Activated T-helper 1 cell treated with anti-CD3 and anti-CD28 coated beads, Interleukin-12 subunit alpha, Interleukin-12 subunit beta, Interleukin-2, Interleukin-4 antibody, amounts not matched to agents 30 ng/mL and 10 ng/mL and 1 ng/mL, durations not matched to agents 14 hours and 24 hours and 36 hours (primary cell): ENCODE results near the gene JAG2. TPM values are rescaled to one million over a fixed set of nuclear protein-coding genes. Genes with fewer than 3 reads are reported as not detected.

Experiments used
- DNase-seq: peaks from one replicate; pipeline ENCODE4 v3.0.0; 2021; ENCODE audit warnings: low spot score
- H3K27ac Mint-ChIP-seq: one replicate; pipeline ENCODE4 v1.8.0; 2021; ENCODE audit warnings: mild to moderate bottlenecking, mixed read lengths
- H3K27me3 Mint-ChIP-seq: one replicate; pipeline ENCODE4 v1.8.0; 2022; ENCODE audit warnings: mild to moderate bottlenecking, moderate library complexity, mixed read lengths; ENCODE audit not compliant: insufficient read depth
- H3K36me3 Mint-ChIP-seq: one replicate; pipeline ENCODE4 v1.8.0; 2021; ENCODE audit warnings: low read depth, mixed read lengths
- H3K4me1 Mint-ChIP-seq: one replicate; pipeline ENCODE4 v1.8.0; 2021; ENCODE audit warnings: low read depth, mixed read lengths
- H3K4me3 Mint-ChIP-seq: one replicate; pipeline ENCODE4 v1.8.0; 2021; ENCODE audit warnings: mild to moderate bottlenecking, moderate library complexity, mixed read lengths
- H3K9me3 Mint-ChIP-seq: one replicate; pipeline ENCODE4 v1.8.0; 2021; ENCODE audit warnings: mixed read lengths
- intact Hi-C: fragments of 100-400 bp; cut with micrococcal nuclease; formaldehyde crosslinking; loops from one replicate; pipeline ENCODE4 v1.15.1; 2024
- total RNA-seq: library from RNA; stranded (reverse); gene quantifications from 2 replicates; pipeline ENCODE4 v1.2.3, GENCODE V29; 2022

The JAG2 gene
- total RNA-seq, 1 donor from 2014 or later: 7.4 TPM

DNA sequence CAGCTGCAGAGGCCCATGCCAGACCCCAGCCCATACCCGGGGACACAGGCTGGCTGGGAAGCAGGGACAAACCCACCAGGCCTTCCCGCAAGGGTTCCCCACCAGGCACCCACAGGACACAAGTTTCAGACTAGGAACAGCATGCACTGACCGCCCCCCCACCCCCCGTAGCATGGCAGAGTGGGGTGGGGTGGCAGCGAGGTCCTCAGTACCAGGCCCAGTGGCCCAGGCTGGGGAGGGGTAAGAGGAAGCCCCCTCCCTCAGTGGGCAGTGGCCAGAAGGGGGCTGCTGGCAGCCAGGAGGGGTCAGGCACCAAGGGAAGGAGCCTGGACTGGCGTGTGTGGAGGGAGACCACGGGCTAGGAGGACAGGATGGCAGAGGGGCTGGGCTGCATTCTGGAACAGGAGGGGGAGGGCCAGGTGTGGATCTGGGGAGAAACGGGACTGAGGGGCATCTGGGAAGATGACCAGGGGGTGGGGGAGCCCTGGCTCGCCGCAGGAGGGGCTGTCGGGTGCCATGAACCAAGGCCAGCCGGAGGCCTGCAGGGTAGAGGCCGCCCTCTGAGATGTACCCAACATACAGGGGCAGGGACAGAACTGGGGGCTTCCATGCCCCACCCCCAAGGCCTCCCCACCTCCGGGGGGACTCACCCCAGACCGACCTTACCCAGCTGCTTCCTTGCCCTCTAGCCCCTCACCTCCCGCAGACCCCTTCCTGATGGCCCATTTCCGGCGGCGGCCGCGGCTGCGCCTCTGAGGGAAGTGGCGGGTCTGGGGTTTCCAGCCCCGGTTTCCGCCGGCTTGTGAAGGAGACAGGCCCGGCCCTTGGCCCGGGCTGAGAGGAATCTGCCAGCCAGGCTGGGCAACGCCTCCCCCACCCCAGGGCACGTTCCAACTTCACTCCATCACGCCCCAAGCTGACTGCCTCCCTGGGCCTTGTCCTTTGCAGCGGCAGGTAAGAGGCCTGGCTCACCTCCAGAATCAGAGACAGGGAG is 5.6 kb upstream of the JAG2 start:
- H3K4me3 Mint-ChIP-seq: peak overlapping the region; percentile 1
- H3K27me3 Mint-ChIP-seq: peaks cover 12% of the 10 kb centered on the region
- H3K4me1 Mint-ChIP-seq: peaks cover 11% of the 10 kb centered on the region
- peak overlapping the region; percentile 44 for H3K27ac Mint-ChIP-seq
- H3K36me3 Mint-ChIP-seq: no peaks in the 10 kb centered on the region
- no peaks in the 10 kb centered on the region for H3K9me3 Mint-ChIP-seq
- DNase-seq: peak; percentile 53
- intact Hi-C loops: no loop called here

DNA sequence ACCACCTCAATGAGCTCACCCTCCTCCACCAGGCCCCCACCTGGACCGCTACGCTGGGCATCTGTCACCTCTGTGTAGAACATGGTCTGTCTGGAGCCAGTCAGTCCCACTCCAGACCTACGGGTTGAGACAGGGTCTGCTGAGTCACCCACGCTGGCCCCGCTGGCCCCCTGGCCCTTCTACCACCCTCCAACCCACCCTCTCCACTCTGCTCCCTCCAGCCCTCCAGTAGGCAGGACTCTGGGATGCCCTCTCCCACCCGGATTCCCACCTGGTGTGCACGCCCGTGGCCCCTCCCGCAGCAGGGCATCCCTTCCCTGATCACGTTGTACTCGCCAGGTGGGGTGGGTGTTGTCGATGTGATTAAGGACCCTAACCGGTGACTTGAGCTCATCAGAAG is 4.6 kb upstream of the JAG2 start:
- Mint-ChIP-seq H3K4me1 (peaks cover 11% of the 10 kb centered on the region), H3K4me3 (no peak overlapping the region), H3K27me3 (peaks cover 13% of the 10 kb centered on the region), H3K9me3 (no peaks in the 10 kb centered on the region), H3K36me3 (no peaks in the 10 kb centered on the region), H3K27ac (no peak overlapping the region)
- DNase-seq: no peak
- intact Hi-C loops: no loop called here

DNA sequence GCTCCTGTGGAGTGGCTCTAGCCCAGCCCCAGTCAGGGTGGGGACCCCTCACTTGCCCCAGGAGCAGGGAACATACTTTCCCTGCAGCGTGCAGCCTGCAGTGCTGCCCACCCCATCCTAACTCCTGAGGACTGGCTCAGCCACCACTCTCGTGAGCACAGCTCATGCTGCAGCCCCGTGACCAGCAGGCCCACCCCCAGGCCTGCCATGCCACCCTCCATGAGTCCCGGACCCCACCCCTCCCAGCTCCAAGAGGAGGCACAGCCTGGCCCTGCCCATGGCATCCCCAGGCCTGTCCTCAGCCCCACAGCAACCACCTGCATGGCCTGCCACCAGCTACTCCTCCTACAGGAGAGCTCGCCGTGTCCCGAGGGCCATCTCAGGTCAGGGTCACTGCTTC is 3.9 kb upstream of the JAG2 start:
- H3K9me3 Mint-ChIP-seq: no peaks in the 10 kb centered on the region
- no peak overlapping the region for H3K27ac Mint-ChIP-seq
- no peak overlapping the region for H3K4me3 Mint-ChIP-seq
- no peak for DNase-seq
- H3K4me1 Mint-ChIP-seq: peaks cover 11% of the 10 kb centered on the region
- no peaks in the 10 kb centered on the region for H3K36me3 Mint-ChIP-seq
- H3K27me3 Mint-ChIP-seq: peaks cover 13% of the 10 kb centered on the region
- intact Hi-C loops: no loop called here

DNA sequence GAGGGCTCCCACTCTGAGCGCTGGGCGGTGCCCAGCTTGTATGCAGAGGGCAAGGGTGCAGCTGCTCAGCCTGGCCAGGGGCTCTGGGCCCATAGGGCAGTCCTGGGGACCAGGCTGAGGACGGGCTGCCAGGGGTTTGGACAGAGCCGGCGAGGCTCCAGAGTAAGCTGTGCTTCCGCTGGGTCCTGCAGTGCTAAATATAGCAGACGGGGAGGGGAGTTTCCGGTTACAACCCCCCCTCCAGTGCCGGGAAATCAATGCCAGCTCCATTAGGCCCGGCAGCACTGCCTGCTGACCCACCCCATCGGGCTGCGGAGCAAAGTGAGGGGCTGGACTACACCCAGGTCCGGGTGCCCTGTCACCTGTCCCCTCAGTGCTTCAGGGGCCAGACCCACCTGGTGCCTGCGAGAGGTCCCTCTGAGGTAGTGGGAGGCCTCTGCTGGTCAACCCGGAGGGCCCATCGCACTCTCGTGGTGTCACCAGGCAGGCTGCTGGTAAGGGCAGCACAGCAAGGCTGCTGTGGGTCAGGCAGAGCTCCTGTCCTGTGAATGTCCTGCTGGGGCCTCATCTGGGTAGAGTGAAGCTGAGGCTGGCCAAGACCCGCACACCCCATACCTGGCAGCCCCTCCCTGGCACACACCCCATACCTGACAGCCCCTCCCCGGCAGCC is 2.6 kb upstream of the JAG2 start:
- peaks cover 11% of the 10 kb centered on the region for H3K4me1 Mint-ChIP-seq
- H3K36me3 Mint-ChIP-seq: no peaks in the 10 kb centered on the region
- no peak overlapping the region for H3K27ac Mint-ChIP-seq
- intact Hi-C loops: no loop called here
- H3K4me3 Mint-ChIP-seq: no peak overlapping the region
- DNase-seq: no peak
- H3K27me3 Mint-ChIP-seq: peaks cover 16% of the 10 kb centered on the region
- H3K9me3 Mint-ChIP-seq: no peaks in the 10 kb centered on the region

DNA sequence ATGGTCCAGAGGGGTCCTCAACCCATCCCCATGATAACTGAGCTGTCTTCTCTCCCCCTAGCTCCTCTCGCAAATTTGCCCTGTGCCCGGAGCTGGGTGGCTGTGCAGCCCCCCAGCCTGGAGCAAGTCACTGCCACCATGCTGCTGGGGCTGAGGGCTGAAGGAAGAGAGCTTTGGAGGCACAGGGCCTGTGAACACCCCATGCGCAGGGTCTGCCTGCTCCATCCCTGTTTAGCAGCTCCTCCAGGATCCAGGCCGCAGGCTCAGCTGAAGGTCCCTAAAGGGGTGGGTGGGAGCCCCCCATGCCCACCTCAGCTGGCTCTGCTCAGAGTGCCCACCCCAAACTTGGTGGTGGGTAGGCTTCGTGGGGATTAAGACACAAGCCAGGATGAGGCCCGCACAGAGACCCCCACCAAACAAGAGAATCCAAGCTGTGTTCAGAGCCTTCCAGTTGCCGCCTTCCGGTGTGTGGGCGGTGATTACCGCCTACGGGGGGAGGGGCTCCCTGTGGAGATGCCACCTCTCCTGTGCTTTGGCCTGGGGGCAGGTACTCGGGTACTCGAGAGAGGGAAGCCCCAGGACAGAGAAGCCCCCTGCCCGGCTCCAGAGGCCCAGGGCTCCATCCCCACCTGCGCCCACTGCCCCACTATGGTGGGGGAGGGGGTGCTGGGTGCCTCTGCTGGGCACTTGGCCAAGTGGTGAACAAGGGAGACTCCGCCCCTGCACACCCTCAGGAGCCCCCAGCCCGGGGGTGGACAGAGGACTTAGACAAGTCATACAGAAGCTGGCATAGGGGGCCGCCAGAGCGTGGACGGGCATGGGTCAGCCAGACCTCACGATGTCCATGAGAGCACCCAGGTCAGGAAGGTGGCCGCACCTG is 1.4 kb upstream of the JAG2 start:
- no peak for DNase-seq
- H3K4me3 Mint-ChIP-seq: peak overlapping the region; percentile 75
- no peaks in the 10 kb centered on the region for H3K9me3 Mint-ChIP-seq
- peaks cover 11% of the 10 kb centered on the region for H3K4me1 Mint-ChIP-seq
- H3K36me3 Mint-ChIP-seq: no peaks in the 10 kb centered on the region
- peak overlapping the region; percentile 4 for H3K27ac Mint-ChIP-seq
- intact Hi-C loops: loop anchor here (5.0 kb wide), 1 partner anchor 78 kb away; no protein-coding TSS in a partner anchor
- H3K27me3 Mint-ChIP-seq: peaks cover 21% of the 10 kb centered on the region

DNA sequence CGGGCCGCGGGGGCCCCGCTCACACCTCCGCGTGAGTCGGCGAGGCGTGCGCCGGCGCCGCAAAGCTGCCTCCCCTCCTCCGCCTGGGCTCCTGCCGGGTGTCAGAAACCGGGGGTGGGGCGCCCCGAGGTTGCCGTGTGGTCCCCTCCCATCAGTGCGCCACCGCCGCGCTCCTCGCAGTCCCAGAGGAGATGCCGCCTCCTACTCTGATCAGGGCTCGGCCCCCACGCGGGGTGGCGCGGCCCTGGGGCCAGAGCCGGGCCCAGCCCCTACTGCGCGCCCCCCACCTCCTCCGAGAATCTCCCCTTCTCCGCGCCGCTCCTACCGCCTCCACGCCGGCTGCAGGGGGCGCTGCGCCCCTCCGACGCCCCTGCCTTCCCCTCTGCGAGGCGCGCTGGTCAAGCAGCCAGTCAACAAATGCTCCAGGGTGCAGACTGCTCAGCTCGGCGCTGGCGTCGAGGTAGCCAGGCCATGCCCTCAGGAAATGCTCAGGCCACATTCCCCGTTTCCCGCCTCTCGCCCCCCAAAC is 467 bp upstream of the JAG2 start:
- H3K36me3 Mint-ChIP-seq: no peaks in the 10 kb centered on the region
- intact Hi-C loops: loop anchor here (5.0 kb wide), 1 partner anchor 77 kb away; no protein-coding TSS in a partner anchor
- H3K9me3 Mint-ChIP-seq: no peaks in the 10 kb centered on the region
- peak; percentile 25 for DNase-seq
- H3K4me3 Mint-ChIP-seq: peak overlapping the region; percentile 59
- no peak overlapping the region for H3K27ac Mint-ChIP-seq
- H3K4me1 Mint-ChIP-seq: peaks cover 6% of the 10 kb centered on the region
- peaks cover 21% of the 10 kb centered on the region for H3K27me3 Mint-ChIP-seq

DNA sequence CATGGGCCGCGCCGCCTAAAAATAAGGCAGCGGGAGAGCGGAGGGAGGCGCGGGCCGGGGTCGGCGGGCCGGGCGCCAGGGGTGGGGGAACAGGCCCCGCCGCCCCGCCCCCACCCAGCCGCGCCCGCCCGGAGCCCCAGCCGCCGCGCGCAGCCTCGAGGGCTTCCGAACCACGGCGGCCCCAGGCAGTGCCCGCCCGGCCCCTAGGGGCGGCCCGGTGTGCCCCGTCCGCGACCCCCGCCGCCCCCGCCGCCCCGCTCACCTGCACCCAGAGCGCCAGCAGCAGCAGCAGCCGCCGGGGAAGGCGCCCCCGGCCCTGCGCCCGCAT is 519 bp downstream of the JAG2 start:
- peaks cover 6% of the 10 kb centered on the region for H3K4me1 Mint-ChIP-seq
- H3K36me3 Mint-ChIP-seq: no peaks in the 10 kb centered on the region
- no peak for DNase-seq
- intact Hi-C loops: loop anchor here (5.0 kb wide), 1 partner anchor 76 kb away; no protein-coding TSS in a partner anchor
- no peak overlapping the region for H3K4me3 Mint-ChIP-seq
- no peak overlapping the region for H3K27ac Mint-ChIP-seq
- H3K27me3 Mint-ChIP-seq: peaks cover 21% of the 10 kb centered on the region
- no peaks in the 10 kb centered on the region for H3K9me3 Mint-ChIP-seq

DNA sequence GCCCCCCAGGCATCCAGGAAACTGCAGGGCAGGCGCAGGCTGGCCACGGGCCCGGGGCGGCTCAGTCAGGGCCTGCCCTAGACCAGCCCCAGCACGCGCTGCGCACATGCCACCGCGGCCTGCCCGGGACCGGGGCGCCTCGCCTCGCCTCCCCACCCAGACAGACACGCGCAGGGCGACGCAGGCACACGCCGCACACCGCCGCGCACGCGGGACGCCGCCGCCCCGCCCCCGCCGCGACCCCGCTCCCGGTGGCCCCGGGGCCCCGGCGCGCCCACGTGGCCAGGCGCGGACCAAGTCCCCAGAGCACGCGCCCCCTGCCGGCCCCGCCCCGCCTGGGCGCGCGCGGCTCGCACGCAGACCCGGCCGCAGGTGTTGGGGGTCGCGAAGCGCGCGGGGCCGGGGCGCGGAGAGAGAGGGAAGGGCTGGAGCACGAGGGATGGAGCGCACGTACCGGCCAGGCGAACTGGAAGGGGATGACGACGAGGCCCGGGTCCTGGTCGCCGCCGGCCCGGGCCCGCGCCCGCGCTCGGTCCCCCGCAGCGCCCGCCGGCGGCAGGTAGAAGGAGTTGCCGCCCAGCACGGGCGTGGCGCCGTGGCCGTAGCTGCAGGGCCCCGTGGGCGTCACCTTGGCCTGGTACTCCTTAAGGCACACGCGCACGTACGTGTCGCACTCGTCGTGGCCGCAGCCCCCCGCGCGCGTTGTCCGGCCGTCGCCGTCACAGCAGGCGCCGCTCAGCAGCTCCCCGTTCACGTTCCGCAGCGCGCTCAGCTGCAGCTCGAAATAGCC is 1.1 kb downstream of the JAG2 start:
- Mint-ChIP-seq H3K9me3 (no peaks in the 10 kb centered on the region), H3K4me3 (no peak overlapping the region), H3K27me3 (peaks cover 21% of the 10 kb centered on the region), H3K36me3 (no peaks in the 10 kb centered on the region), H3K27ac (no peak overlapping the region), H3K4me1 (peaks cover 6% of the 10 kb centered on the region)
- intact Hi-C loops: loop anchor here (5.0 kb wide), 1 partner anchor 75 kb away; no protein-coding TSS in a partner anchor
- DNase-seq: no peak

DNA sequence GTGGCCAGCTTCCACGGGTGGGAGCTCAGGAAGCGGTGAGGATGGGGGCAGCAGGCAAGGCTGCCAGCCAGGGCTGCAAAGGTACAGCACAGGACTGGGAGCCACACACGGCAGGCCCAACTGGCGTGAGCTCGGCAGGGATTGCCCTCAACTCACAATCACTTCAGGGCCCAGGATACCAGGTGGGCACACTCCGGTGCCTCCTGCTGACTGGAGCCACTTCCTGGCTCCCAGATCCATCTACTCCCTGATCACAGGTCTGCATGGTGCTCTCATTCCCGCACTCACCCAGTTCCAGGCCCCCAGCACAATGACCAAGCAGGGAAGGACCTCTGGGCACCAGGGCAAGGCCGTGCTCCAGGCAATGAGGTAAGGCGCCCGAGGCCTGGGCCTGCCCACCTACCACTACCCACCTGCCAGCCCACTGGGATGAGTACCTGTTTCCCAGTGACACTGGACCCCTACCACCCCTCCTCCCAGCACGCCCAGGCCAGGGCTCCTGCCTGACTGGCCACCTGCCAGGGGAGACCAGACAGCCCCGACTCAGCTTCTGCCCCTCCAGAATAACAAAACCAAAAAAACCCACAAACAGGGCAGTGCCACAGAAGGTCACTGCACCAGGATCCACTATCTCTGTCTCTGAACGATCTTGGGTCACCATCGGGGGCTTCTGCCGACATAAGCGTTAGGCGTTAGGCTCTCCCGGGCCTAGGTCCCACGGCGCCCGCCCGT is 1.8 kb downstream of the JAG2 start:
- intact Hi-C loops: loop anchor here (5.0 kb wide), 1 partner anchor 74 kb away; no protein-coding TSS in a partner anchor
- Mint-ChIP-seq H3K4me3 (peak overlapping the region; percentile 26), H3K36me3 (no peaks in the 10 kb centered on the region), H3K9me3 (no peaks in the 10 kb centered on the region), H3K27me3 (peaks cover 21% of the 10 kb centered on the region), H3K27ac (no peak overlapping the region), H3K4me1 (peaks cover 6% of the 10 kb centered on the region)
- no peak for DNase-seq

DNA sequence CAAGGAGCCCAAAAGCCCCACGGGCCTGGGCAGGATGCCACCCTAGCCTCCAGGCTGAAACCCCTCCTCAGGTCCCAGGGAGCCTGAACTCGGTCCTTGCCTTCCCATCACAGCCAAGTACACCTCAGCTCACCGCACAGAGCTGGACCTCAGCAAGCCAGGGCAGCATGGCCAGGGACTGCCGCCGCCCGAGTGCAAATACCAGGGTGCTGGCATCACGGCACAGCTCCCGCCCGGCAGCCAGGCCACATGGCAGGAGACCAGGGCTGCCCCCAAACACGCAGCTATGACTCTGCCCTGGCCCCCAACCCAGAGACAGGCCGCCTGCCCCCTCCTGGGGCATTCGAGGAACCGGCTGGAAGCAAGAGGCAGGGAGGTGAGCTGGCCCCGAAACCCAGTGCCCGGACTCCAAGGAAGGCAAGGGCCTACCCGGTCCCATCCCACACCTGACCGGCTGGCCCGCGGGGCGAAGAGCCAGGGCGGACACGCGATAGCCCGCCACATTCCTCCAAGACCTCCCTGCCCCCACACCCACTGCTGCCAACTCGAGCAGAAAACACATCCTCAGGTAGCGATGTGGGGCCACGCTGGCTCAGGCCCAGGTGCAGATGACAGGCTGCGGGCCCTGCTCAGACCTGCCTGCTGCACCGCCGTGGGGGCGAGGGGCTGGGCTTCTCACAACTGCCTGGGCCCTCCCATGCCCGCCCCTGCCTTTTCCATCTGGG is 2.7 kb downstream of the JAG2 start:
- intact Hi-C loops: loop anchor here (5.0 kb wide), 1 partner anchor 74 kb away; no protein-coding TSS in a partner anchor
- H3K27ac Mint-ChIP-seq: no peak overlapping the region
- H3K27me3 Mint-ChIP-seq: peaks cover 21% of the 10 kb centered on the region
- H3K36me3 Mint-ChIP-seq: no peaks in the 10 kb centered on the region
- peaks cover 6% of the 10 kb centered on the region for H3K4me1 Mint-ChIP-seq
- H3K4me3 Mint-ChIP-seq: peak overlapping the region; percentile 6
- no peaks in the 10 kb centered on the region for H3K9me3 Mint-ChIP-seq
- no peak for DNase-seq
